Measurements from ENCODE around the gene KIF1A.
"Not testable (repeated sequence)": the region's sequence is repeated elsewhere in the genome, so short reads cannot be mapped to it uniquely, and the experiment has no call there.

The KIF1A gene

GRCh38 chr2:240696469-240696868, 123.5 kb downstream of the KIF1A start:
- DNase-seq = not testable (repeated sequence)

- DNase-seq = not testable (repeated sequence)
Measured at GRCh38 chr2:240695593-240695992, 124.4 kb downstream of the KIF1A start.

GRCh38 chr2:240694304-240694703, 125.7 kb downstream of the KIF1A start:
- DNase-seq = not testable (repeated sequence)

GRCh38 chr2:240692583-240693561, 127.1 kb downstream of the KIF1A start:
- DNase-seq = not testable (repeated sequence)

GRCh38 chr2:240691631-240692420, 128.2 kb downstream of the KIF1A start, which contains the start of gene AQP12A:
AQP12A (plus strand) TSS chr2:240691866; CDS start chr2:240691914, 48 bp downstream.
- DNase-seq = not testable (repeated sequence)

GRCh38 chr2:240691075-240691427, 129.0 kb downstream of the KIF1A start:
- not testable (repeated sequence) for DNase-seq

GRCh38 chr2:240690421-240691074, 129.5 kb downstream of the KIF1A start:
- DNase-seq = not testable (repeated sequence)

- DNase-seq = no peak
Measured at GRCh38 chr2:240689975-240690374, 130.0 kb downstream of the KIF1A start.

GRCh38 chr2:240688553-240688919, 131.5 kb downstream of the KIF1A start:
- DNase-seq = no peak

GRCh38 chr2:240687741-240688552, 132.1 kb downstream of the KIF1A start:
- DNase-seq = no peak

GRCh38 chr2:240687045-240687740, 132.8 kb downstream of the KIF1A start:
- no peak for DNase-seq

- no peak for DNase-seq
Measured at GRCh38 chr2:240686460-240686859, 133.6 kb downstream of the KIF1A start.

- no peak for DNase-seq
Measured at GRCh38 chr2:240685771-240686371, 134.1 kb downstream of the KIF1A start.

GRCh38 chr2:240683980-240684728, 135.9 kb downstream of the KIF1A start:
- DNase-seq = not testable (repeated sequence)

GRCh38 chr2:240683329-240683979, 136.6 kb downstream of the KIF1A start:
- not testable (repeated sequence) for DNase-seq

GRCh38 chr2:240682431-240683224, 137.4 kb downstream of the KIF1A start, which contains the start of gene AQP12B:
AQP12B (minus strand) TSS chr2:240682885; CDS start chr2:240682837, 48 bp downstream.
- DNase-seq = not testable (repeated sequence)

- DNase-seq = not testable (repeated sequence)
Measured at GRCh38 chr2:240680185-240680584, 139.8 kb downstream of the KIF1A start.

- not testable (repeated sequence) for DNase-seq
Measured at GRCh38 chr2:240678909-240679308, 141.1 kb downstream of the KIF1A start.

GRCh38 chr2:240678043-240678442, 142.0 kb downstream of the KIF1A start:
- DNase-seq = not testable (repeated sequence)

All from effector CD4-positive, alpha-beta T cell (primary cell).